Stomach (tissue), 9 donors: Measurements from ENCODE around the gene BCAS3. TPM values are rescaled to one million over a fixed set of nuclear protein-coding genes. Genes with fewer than 3 reads are reported as not detected.

Experiments used
- DNase-seq, 2 donors: peaks; one replicate each; pipeline versions ENCODE4 v3.0.0 to v3.0.0-alpha.2; 2013 to 2019
- H3K27ac ChIP-seq, 5 donors: fragments of 200-600 bp in 4 of 5; sonication (generic) in 4 of 5; one replicate each; pipeline ENCODE4 v1.5.1; 2013 to 2019; ENCODE audit warnings: mild to moderate bottlenecking in 1 of 5, moderate library complexity in 1 of 5
- H3K27me3 ChIP-seq, 3 donors: fragments of 200-600 bp; sonication (generic); one replicate each; pipeline ENCODE4 v1.5.1; 2017 to 2019; ENCODE audit warnings: mixed run types in 1 of 3
- H3K36me3 ChIP-seq, 4 donors: fragments of 200-600 bp; sonication (generic); 1 replicate in 3 of 4; 2 replicates in 1 of 4; pipeline ENCODE4 v1.5.1; 2016 to 2019
- H3K4me1 ChIP-seq, 4 donors: fragments of 200-600 bp; sonication (generic); one replicate each; pipeline ENCODE4 v1.5.1; 2016 to 2019
- H3K4me3 ChIP-seq, 4 donors: fragments of 200-600 bp; sonication (generic) in 3 of 4; one replicate each; pipeline ENCODE4 v1.5.1; 2016 to 2019; ENCODE audit warnings: mild to moderate bottlenecking in 1 of 4
- H3K9me3 ChIP-seq, 4 donors: fragments of 200-600 bp; sonication (generic); one replicate each; pipeline ENCODE4 v1.5.1; 2016 to 2019
- EP300 ChIP-seq: sonication (generic); formaldehyde crosslinking; IDR thresholded peaks from one replicate; pipeline ENCODE4 v1.6.1; 2017; ENCODE audit warnings: antibody characterized with exemption
- POLR2A ChIP-seq, 4 donors: fragments of 450-650 bp; IDR thresholded peaks; one replicate each; pipeline ENCODE4 v1.6.1; 2016; ENCODE audit warnings: antibody characterized with exemption in 4 of 4, control low read depth in 2 of 4, mild to moderate bottlenecking in 1 of 4, moderate library complexity in 1 of 4
- POLR2AphosphoS5 ChIP-seq, 3 donors: sonication (generic); formaldehyde crosslinking; IDR thresholded peaks; one replicate each; pipeline ENCODE4 v1.6.1; 2016; ENCODE audit warnings: antibody characterized with exemption in 3 of 3
- WGBS, 5 donors: extraction: QIAGEN DNeasy Blood & Tissue Kit in 3 of 5; methylation state at CpG; one replicate each; pipeline versions ENCODE4 v1.1.5 to v1.1.7; 2013 to 2018; 5-methylcytosine and 5-hydroxymethylcytosine counted together
- intact Hi-C: fragments of 100-400 bp; cut with DNase I; formaldehyde crosslinking; loops from one replicate; pipeline ENCODE4 v1.15.1; 2023; ENCODE audit warnings: low total_unique reads
- polyA plus RNA-seq, 3 donors: library from polyadenylated mRNA; stranded (reverse); fragments of 200-250 nt; gene quantifications; one replicate each; pipeline ENCODE4 v1.2.3, GENCODE V29; 2013
- total RNA-seq, 5 donors: library from RNA; depleted of rRNA; stranded (reverse); fragments of >200 nt; gene quantifications; one replicate each; pipeline versions ENCODE4 v1.1.0 to v1.2.3, GENCODE V29; 2014 to 2016
- TF ChIP-seq, protein P1 (sequence below), 7 experiments: fragments of 450-650 bp in 4 of 7; fragments of 200-600 bp in 3 of 7; sonication (generic) in 3 of 7; IDR thresholded peaks; one replicate each; pipeline ENCODE4 v1.5.1; 2016 to 2019; ENCODE audit warnings: antibody characterized with exemption in 7 of 7, control low read depth in 2 of 7, mild to moderate bottlenecking in 1 of 7
- donor health status: healthy with polysubstance abuse.
- donor health status: Bipolar disorder and iron deficiency.
- donor health status: healthy.

BCAS3 gene
- total and polyA plus RNA-seq, 8 donors = 4.9 to 150 (median 25.3) TPM

DNA sequence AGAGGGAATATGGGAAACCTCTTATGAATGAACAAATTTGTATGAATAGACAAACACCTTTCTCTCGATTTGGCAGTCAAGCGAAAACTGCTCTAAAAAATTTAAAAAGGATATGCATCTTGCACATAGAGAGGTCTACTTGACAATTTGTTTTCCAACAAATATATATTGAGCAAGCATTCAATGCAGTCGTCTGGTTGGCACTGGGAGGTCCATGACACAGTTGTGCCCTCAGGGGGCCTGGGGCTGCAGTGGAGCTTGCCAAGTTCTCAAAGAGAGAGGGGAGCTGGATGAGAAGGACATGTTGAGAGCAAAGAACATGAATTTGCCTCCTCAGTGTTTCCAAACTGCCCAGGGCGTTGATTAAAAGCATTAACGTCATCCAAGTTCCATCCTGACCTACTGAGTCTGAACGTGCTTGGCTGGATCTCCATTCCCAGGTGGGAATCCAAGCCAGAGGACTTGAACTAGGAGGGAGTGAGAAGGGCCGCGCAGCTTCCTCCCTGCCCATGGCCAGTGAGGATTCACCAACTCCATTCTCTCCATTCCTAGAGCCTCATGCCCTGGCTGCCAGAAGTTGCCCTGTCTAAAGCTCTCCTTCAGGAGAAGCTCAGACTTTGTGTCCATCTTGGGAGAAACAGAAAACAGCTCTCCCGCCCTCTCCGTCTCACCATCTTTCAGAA is 746.5 kb downstream of the BCAS3 start:
- TF ChIP-seq POLR2AphosphoS5 (IDR thresholded peaks at IDR 0.05) = no peak
- TF ChIP-seq, protein P1, sequence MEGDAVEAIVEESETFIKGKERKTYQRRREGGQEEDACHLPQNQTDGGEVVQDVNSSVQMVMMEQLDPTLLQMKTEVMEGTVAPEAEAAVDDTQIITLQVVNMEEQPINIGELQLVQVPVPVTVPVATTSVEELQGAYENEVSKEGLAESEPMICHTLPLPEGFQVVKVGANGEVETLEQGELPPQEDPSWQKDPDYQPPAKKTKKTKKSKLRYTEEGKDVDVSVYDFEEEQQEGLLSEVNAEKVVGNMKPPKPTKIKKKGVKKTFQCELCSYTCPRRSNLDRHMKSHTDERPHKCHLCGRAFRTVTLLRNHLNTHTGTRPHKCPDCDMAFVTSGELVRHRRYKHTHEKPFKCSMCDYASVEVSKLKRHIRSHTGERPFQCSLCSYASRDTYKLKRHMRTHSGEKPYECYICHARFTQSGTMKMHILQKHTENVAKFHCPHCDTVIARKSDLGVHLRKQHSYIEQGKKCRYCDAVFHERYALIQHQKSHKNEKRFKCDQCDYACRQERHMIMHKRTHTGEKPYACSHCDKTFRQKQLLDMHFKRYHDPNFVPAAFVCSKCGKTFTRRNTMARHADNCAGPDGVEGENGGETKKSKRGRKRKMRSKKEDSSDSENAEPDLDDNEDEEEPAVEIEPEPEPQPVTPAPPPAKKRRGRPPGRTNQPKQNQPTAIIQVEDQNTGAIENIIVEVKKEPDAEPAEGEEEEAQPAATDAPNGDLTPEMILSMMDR (IDR thresholded peaks at IDR 0.05) = no peak
- TF ChIP-seq POLR2A (IDR thresholded peaks at IDR 0.05) = no peak
- no peak for TF ChIP-seq EP300
- intact Hi-C loops = loop anchor here (10.0 kb wide), 1 partner anchor 131 kb away; no protein-coding TSS in a partner anchor
- no peak overlapping the region for H3K4me3 ChIP-seq
- H3K27me3 ChIP-seq = peaks cover 0 to 70% (median 45%) of the 10 kb centered on the region in 3 donors
- no peaks in the 10 kb centered on the region for H3K36me3 ChIP-seq
- H3K4me1 ChIP-seq = no peaks in the 10 kb centered on the region
- no peak overlapping the region for H3K27ac ChIP-seq
- 79 to 84% (median 83%) methylated on average over 10 of the region's 10 CpGs for WGBS, 5 donors
- no peaks in the 10 kb centered on the region for H3K9me3 ChIP-seq
- DNase-seq = no peak

DNA sequence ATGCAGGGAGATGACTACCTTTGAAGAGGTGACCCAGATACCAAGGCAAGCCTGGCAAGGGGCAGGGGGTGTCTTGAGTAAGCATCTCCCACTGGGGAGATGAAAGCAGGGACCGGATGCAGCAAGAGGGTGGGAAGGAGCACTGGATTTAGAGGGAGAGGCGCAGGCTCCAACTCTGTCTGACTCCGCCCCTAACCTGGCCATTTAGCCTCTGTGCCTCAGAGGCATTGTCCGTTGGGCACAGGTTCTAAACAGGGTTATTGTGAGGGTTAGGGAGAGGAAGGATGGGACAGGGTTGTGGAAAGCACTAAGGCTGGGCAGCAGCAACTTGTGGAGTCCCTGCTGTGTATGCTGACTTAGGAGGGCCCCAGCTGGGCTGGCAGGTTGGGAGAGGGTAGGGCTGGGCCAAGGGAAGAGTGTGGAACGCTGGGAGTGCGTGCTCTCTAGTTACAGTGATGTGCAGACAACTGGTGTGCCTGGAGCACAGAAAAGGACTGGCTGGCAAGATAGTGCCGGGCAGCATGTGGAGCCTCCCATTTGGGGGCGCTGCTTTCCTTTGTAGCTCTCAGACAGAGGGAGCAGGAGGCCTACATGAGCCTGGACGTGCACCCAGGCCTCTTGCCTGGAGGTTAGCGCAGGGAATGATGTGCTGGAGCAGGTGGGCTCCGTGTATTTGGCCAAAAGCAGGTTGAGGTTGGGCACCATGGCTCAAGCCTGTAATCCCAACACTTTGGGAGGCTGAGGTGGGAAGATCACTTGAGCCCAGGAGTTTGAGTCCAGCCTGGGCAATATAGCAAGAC is 748.2 kb downstream of the BCAS3 start:
- Histone ChIP-seq H3K27ac (no peak overlapping the region), H3K4me3 (no peak overlapping the region), H3K36me3 (no peaks in the 10 kb centered on the region), H3K4me1 (no peaks in the 10 kb centered on the region), H3K9me3 (no peaks in the 10 kb centered on the region), H3K27me3 (peaks cover 0 to 57% (median 42%) of the 10 kb centered on the region in 3 donors)
- WGBS, 5 donors = 37 to 64% (median 52%) methylated on average over 11 of the region's 11 CpGs
- no peak for DNase-seq
- intact Hi-C loops = loop anchor here (10.0 kb wide), 1 partner anchor 129 kb away; no protein-coding TSS in a partner anchor
- TF ChIP-seq, protein P1 (IDR thresholded peaks at IDR 0.05) = no peak
- TF ChIP-seq POLR2A (IDR thresholded peaks at IDR 0.05) (no peak), POLR2AphosphoS5 (IDR thresholded peaks at IDR 0.05) (no peak), EP300 (no peak)

DNA sequence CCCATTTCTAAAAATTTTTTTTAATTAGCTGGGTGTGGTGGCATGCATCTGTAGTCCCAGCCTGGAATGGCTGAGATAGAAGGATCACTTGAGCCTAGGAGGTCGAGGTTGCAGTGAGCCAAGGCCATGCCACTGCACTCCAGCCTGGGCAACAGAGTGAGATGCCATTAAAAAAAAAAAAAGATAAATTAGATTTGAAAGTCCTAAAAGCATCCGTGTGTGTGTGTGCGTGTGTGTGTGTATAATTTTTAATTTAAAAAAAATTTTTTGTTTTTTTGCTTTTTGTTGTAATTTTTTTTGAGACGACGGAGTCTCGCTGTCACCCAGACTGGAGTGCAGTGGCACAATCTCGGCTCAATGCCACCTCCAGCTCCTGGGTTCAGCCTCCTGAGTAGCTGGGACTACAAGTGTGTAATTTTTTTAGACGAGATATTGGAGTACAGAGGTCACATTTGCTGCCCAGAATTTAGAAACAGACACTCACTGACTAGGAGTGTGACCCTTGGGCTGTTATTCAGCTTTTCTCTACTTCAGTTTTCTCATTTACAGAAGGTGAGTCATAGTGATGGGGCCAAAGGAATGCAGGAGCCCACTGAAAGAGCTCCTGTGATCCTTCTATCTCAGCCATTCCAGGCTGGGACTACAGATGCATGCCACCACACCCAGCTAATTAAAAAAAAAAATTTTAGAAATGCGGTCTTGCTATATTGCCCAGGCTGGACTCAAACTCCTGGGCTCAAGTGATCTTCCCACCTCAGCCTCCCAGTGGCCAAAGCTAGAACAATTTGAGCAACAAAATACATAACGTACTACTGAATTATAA is 749.0 kb downstream of the BCAS3 start:
- TF ChIP-seq POLR2AphosphoS5 (IDR thresholded peaks at IDR 0.05) (no peak), EP300 (no peak), POLR2A (IDR thresholded peaks at IDR 0.05) (no peak)
- TF ChIP-seq, protein P1 (IDR thresholded peaks at IDR 0.05) = no peak
- WGBS, 5 donors = 77 to 81% (median 80%) methylated on average over 10 of the region's 10 CpGs
- H3K9me3 ChIP-seq = no peaks in the 10 kb centered on the region
- H3K4me3 ChIP-seq = no peak overlapping the region
- H3K27me3 ChIP-seq = peaks cover 0 to 50% (median 36%) of the 10 kb centered on the region in 3 donors
- H3K27ac ChIP-seq = no peak overlapping the region
- no peak for DNase-seq
- intact Hi-C loops = loop anchor here (10.0 kb wide), 1 partner anchor 128 kb away; no protein-coding TSS in a partner anchor
- no peaks in the 10 kb centered on the region for H3K36me3 ChIP-seq
- H3K4me1 ChIP-seq = no peaks in the 10 kb centered on the region

DNA sequence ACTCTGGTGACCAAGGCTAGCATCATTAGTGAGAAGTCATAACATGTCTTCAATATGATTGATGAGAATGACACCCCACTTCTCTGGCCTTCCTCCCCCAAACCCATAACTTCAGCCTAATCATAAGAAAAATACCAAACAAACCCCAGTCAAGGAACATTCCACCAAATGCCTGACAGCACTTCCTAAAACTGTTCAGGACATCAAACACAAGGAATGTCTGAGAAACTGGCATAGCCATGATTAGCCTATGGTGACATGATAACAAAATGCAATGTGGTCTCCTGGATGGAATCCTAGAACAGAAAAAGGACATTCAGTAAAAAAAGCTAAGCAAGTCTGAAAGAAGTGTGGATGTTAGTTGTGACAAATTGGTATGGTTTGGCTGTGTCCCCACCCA is 749.9 kb downstream of the BCAS3 start:
- Histone ChIP-seq H3K27ac (no peak overlapping the region), H3K9me3 (no peaks in the 10 kb centered on the region), H3K4me3 (no peak overlapping the region), H3K27me3 (peaks cover 0 to 44% (median 28%) of the 10 kb centered on the region in 3 donors), H3K36me3 (no peaks in the 10 kb centered on the region), H3K4me1 (no peaks in the 10 kb centered on the region)
- intact Hi-C loops = loop anchor here (10.0 kb wide), 1 partner anchor 127 kb away; no protein-coding TSS in a partner anchor
- no peak for TF ChIP-seq EP300
- no peak for TF ChIP-seq POLR2A (IDR thresholded peaks at IDR 0.05)
- TF ChIP-seq, protein P1 (IDR thresholded peaks at IDR 0.05) = no peak
- TF ChIP-seq POLR2AphosphoS5 (IDR thresholded peaks at IDR 0.05) = no peak
- DNase-seq = no peak
